RPMI8226 (cell line): ENCODE measurements around the gene FUZ.

Source experiments
- DNase-seq: peaks from one replicate; pipeline ENCODE4 v3.0.0-alpha.2; 2015

Gene FUZ

GRCh38 chr19:49850487-49851342, 37.6 kb upstream of the FUZ start, which contains the start of gene PTOV1:
Gene PTOV1, plus strand, starts transcription at chr19:49851159.
- DNase-seq: peak; percentile 94

GRCh38 chr19:49850221-49850486, 37.1 kb upstream of the FUZ start:
- DNase-seq: no peak

- no peak for DNase-seq
Observed at GRCh38 chr19:49849433-49850220, 36.5 kb upstream of the FUZ start.

GRCh38 chr19:49848938-49849337, 35.8 kb upstream of the FUZ start:
- DNase-seq: no peak

GRCh38 chr19:49847731-49848696, 34.9 kb upstream of the FUZ start:
- DNase-seq: peak; percentile 47

- no peak for DNase-seq
Observed at GRCh38 chr19:49846408-49846807, 33.3 kb upstream of the FUZ start.

- no peak for DNase-seq
Observed at GRCh38 chr19:49845414-49845813, 32.3 kb upstream of the FUZ start.

- DNase-seq: peak; percentile 55
Observed at GRCh38 chr19:49844138-49845095, 31.3 kb upstream of the FUZ start.

GRCh38 chr19:49843265-49843664, 30.2 kb upstream of the FUZ start:
- no peak for DNase-seq

GRCh38 chr19:49840736-49841249, 27.7 kb upstream of the FUZ start:
- DNase-seq: no peak

- DNase-seq: no peak
Observed at GRCh38 chr19:49840321-49840720, 27.2 kb upstream of the FUZ start.

GRCh38 chr19:49839713-49840112, 26.6 kb upstream of the FUZ start:
- DNase-seq: no peak

GRCh38 chr19:49838885-49839588, 25.9 kb upstream of the FUZ start:
- no peak for DNase-seq

GRCh38 chr19:49837425-49837824, 24.3 kb upstream of the FUZ start:
- no peak for DNase-seq

GRCh38 chr19:49837009-49837310, 23.9 kb upstream of the FUZ start:
- no peak for DNase-seq

- no peak for DNase-seq
Observed at GRCh38 chr19:49836176-49837008, 23.3 kb upstream of the FUZ start.

- no peak for DNase-seq
Observed at GRCh38 chr19:49835562-49835961, 22.5 kb upstream of the FUZ start.

- no peak for DNase-seq
Observed at GRCh38 chr19:49833599-49833998, 20.5 kb upstream of the FUZ start.

- no peak for DNase-seq
Observed at GRCh38 chr19:49832556-49832955, 19.5 kb upstream of the FUZ start.

- DNase-seq: no peak
Observed at GRCh38 chr19:49831592-49831991, 18.5 kb upstream of the FUZ start.
